ENCODE results near the gene PDLIM5.

The PDLIM5 gene

GRCh38 chr4:94428884-94429283, 22.9 kb upstream of the PDLIM5 start:
- no peak for DNase-seq (ENCODE audit: extremely low read depth, low read depth)

GRCh38 chr4:94430406-94430805, 21.3 kb upstream of the PDLIM5 start:
- DNase-seq (ENCODE audit: extremely low read depth, low read depth) = no peak
- TF ChIP-seq CTCF (IDR thresholded peaks at IDR 0.05; ENCODE audit: low read depth, low read length) = no peak

More at GRCh38 chr4:94428884-94429283, 22.9 kb upstream of the PDLIM5 start:
- no peak for TF ChIP-seq CTCF (IDR thresholded peaks at IDR 0.05; ENCODE audit: low read depth, low read length)

GRCh38 chr4:94431388-94431787, 20.4 kb upstream of the PDLIM5 start:
- TF ChIP-seq CTCF (IDR thresholded peaks at IDR 0.05; ENCODE audit: low read depth, low read length) = no peak
- DNase-seq (ENCODE audit: extremely low read depth, low read depth) = no peak

GRCh38 chr4:94434505-94434904, 17.2 kb upstream of the PDLIM5 start:
- no peak for DNase-seq (ENCODE audit: extremely low read depth, low read depth)
- no peak for TF ChIP-seq CTCF (IDR thresholded peaks at IDR 0.05; ENCODE audit: low read depth, low read length)

- TF ChIP-seq CTCF (IDR thresholded peaks at IDR 0.05; ENCODE audit: low read depth, low read length) = no peak
- no peak for DNase-seq (ENCODE audit: extremely low read depth, low read depth)
These were observed 15.9 kb upstream of the PDLIM5 start for GRCh38 chr4:94435874-94436273.

GRCh38 chr4:94436512-94436911, 15.2 kb upstream of the PDLIM5 start:
- no peak for TF ChIP-seq CTCF (IDR thresholded peaks at IDR 0.05; ENCODE audit: low read depth, low read length)
- DNase-seq (ENCODE audit: extremely low read depth, low read depth) = no peak

- no peak for DNase-seq (ENCODE audit: extremely low read depth, low read depth)
- TF ChIP-seq CTCF (IDR thresholded peaks at IDR 0.05; ENCODE audit: low read depth, low read length) = no peak
These were observed 12.1 kb upstream of the PDLIM5 start for GRCh38 chr4:94439606-94440005.

Measured in AG09319 (cell line).